HG02852 (cell line): ENCODE measurements around the gene MB.

ENCODE experiments used
- ATAC-seq: cut with Tn5 transposase; IDR thresholded peaks from one replicate; pipeline ENCODE4 v1.9.1; 2021; ENCODE audit warnings: mild to moderate bottlenecking, moderate library complexity; ENCODE audit not compliant: unreplicated experiment

MB gene

GRCh38 chr22:35577799-35578659 is 39.1 kb downstream of the MB start:
- ATAC-seq: no peak

GRCh38 chr22:35576671-35577070 is 40.5 kb downstream of the MB start:
- ATAC-seq: no peak

- ATAC-seq: no peak
These were observed 41.9 kb downstream of the MB start for GRCh38 chr22:35575116-35575748.

- no peak for ATAC-seq
These were observed 44.6 kb downstream of the MB start for GRCh38 chr22:35572556-35572955.

- ATAC-seq: no peak
These were observed 46.4 kb downstream of the MB start for GRCh38 chr22:35570686-35571194.

- ATAC-seq: no peak
These were observed 47.2 kb downstream of the MB start for GRCh38 chr22:35569916-35570315.

GRCh38 chr22:35568751-35569739 is 48.1 kb downstream of the MB start:
- no peak for ATAC-seq

- no peak for ATAC-seq
These were observed 49.6 kb downstream of the MB start for GRCh38 chr22:35567351-35568141.

GRCh38 chr22:35564975-35565867 is 51.9 kb downstream of the MB start:
- no peak for ATAC-seq

- ATAC-seq: no peak
These were observed 53.9 kb downstream of the MB start for GRCh38 chr22:35563211-35563610.

GRCh38 chr22:35561796-35562526 is 55.2 kb downstream of the MB start:
- ATAC-seq: no peak

GRCh38 chr22:35560824-35561223 is 56.3 kb downstream of the MB start:
- ATAC-seq: no peak

- ATAC-seq: no peak
These were observed 56.8 kb downstream of the MB start for GRCh38 chr22:35560366-35560765.

GRCh38 chr22:35559354-35560005 is 57.6 kb downstream of the MB start:
- no peak for ATAC-seq

GRCh38 chr22:35558719-35559118 is 58.4 kb downstream of the MB start:
- no peak for ATAC-seq

GRCh38 chr22:35558031-35558430 is 59.1 kb downstream of the MB start:
- no peak for ATAC-seq
